Fibroblast of upper back skin (primary cell): ENCODE results near the gene MAP9.
"Not testable (repeated sequence)": the region's sequence is repeated elsewhere in the genome, so short reads cannot be mapped to it uniquely, and the experiment has no call there.

Experiments
- DNase-seq: peaks from one replicate; pipeline ENCODE4 v3.0.0-alpha.2; 2013

Gene MAP9

DNA sequence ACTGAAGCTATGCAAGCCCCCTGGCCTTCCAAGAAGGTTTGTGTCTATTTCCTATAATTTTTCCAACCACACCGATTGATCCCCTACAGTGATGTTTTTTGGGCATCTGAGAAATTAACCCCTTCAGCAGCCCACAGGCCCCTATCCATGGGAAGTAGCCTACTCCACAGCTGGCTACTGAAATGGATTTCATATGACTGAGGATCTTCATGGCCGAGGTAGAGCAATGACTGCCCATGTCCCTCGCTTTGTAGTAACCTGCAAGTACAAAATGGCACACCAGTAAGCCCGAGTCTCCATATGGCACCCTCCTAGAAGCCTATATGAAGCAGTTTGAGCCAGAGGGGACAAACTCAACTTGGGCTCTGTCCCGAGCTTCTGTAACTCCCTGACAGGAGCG lies 36.8 kb downstream of the MAP9 start:
- DNase-seq: no peak

DNA sequence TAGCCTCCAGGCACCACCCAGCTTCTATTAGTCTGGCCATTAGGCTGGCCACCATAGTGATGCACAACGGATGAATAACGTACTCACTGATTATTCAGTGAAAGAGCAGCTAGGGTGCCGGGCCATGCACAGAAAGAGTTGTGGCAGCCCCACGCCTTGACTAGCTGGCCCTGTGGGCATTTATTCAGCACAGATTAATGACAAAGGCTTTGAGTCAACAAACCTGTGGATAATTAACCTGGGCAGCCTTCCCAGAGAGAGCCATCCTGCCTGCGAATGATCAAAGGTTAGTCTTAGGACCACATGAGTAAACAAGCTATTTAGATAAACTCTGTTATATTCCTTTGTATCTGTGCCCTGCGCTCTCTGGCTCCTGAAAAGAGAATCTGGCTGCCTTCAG lies 37.2 kb downstream of the MAP9 start:
- DNase-seq: no peak

DNA sequence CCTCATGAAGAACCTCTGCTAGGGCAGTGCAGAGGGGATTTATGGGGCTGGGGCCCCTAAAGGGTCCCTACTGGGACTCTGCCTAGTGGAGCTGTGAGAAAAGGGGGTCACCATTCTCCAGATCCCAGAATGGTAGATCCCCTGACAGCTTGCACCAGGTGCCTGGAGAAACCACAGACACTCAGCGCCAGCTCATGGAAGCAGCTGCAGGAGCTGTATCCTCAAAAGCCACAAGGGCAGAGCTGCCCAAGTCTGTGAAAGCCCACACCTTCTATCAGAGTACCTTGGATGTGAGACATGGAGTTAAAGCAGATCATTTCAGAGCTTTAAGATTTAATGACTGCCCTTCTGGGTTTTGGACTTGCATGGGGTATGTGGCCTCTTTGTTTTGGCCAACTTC lies 38.6 kb downstream of the MAP9 start:
- DNase-seq: no peak

DNA sequence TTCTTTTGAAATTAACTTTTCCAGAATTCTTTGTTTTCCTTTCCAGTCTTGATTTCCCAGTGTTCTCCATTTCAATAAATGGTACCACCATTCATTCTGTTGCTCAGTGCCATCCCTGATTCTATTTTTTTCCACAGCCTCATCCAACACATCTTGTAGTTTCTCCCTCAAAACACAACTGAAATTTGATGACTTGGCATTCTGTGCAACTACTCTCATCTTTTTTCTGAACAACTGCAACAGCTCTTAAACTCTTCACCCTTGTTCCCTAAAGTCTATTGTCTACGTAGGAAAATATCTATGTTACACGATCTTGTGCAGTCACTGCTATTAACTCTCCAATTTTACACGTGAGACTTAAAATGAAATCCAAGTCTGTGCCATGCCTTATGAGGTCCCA lies 40.5 kb downstream of the MAP9 start:
- no peak for DNase-seq

DNA sequence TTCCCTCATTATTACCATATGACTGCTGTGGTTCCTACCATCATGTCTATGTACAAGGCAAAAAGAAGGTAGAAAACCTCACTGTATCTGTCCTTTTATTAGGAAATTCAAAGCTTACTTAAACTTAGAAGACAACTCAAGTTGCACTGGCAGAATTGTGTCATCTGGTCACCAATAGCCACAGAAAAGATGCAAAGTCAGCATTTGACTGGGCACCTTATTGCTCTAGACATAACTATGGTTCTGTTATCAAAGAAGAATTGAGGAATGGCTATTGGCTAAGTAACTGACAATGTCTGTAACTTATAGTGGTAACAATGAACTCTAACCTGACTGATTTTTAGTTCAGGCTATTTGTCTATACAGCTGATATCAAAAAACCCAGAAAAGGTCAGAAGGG lies 45.3 kb downstream of the MAP9 start:
- DNase-seq: no peak

DNA sequence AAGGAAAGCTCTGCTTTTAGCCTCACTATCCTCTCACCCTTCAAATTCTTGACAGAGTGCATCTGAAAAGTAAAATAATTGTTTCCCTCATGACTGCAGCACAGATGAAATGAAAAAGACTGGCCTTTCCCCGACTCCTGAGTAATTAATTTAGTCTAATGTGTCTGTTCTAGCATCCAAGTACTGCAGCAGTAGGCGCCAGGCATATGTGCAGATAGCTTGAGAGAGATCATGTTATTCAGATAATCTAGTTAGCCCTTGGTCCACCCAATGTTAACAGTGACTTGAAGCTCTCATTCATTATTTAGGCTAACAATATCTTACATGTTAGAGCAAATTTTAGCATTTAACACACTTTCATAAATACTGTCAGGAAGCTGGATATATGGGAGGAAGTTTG lies 54.0 kb downstream of the MAP9 start:
- DNase-seq: no peak

DNA sequence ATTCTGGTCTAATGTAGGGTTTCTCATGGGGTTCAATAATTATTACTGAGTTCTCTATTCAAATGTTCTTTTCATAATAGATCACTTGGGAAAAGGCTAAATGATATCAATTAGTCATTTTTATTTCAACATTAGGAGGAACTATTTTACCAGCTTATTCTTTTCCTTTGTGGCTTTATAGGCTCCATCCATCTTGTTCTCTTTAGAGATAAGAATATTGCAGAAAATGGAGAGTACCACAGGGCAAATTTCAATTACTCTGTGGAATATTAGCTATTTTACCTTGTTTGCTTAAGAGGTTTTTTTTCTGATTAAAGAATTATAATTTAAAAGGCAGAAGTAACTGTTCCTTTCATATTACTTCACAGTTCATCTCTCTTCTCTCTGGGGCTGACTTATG lies 55.8 kb downstream of the MAP9 start:
- DNase-seq: no peak

DNA sequence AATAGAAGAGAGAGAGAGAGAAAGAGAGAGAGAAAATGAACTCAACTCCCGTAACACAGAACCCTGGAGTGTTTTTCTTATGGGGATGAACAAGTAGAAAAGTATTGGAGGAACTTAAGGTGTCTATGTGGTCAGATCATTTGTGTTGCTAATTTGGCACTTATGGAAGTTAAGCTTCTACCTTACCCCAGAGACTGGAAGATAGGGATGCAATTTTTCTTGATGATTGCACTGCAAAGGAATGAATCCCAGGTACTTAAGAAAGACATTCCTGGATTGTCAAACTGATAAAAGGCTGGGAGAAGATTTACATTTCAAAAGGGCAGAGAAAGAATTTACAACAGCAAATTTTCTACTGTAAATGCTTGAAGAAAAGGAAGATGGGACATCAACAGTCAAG lies 57.2 kb downstream of the MAP9 start:
- DNase-seq: no peak

DNA sequence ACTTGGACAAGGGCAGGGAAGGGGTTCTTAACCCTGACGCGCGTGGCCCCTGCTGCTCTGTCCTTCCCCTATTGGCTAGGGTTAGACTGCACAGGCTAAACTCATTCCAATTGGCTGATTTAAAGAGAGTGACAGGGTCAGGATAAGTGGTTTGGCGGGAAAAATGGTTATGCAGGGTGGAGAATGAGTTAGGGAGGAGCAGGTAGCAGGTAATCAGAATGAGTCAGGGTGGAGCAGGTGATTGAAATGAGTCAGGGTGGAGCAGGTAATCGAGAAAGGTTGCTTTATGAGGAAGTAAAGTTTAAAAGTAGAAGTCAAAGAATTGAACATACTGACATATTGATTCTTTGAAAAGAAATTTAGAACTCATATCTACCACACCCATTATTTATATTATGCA lies 64.7 kb downstream of the MAP9 start:
- DNase-seq: not testable (repeated sequence)

DNA sequence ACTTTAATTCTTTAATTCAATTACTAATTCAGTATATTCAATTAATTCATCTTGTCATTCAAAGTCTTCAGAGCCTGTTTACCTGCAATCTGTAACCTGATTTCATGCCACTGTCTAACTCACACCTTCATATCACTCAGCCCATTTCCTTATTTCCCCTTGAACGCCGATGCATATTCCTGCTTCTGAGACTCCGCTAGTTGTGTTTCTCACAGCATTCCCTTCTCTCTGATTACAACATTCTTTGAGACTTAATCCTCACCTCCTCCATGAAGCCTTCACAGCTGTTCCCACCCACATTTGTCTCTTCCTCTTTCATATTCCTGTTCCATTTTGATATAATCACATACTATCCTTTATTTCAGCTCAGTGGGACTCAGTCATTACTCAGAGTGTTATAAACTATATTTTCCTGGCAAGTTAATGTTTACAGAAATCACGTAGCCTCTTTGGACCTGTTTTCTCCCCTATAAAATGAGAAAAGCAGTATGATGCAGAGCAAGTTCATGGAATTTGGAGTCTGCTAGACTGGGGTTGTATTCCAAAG lies 69.0 kb downstream of the MAP9 start:
- DNase-seq: no peak

DNA sequence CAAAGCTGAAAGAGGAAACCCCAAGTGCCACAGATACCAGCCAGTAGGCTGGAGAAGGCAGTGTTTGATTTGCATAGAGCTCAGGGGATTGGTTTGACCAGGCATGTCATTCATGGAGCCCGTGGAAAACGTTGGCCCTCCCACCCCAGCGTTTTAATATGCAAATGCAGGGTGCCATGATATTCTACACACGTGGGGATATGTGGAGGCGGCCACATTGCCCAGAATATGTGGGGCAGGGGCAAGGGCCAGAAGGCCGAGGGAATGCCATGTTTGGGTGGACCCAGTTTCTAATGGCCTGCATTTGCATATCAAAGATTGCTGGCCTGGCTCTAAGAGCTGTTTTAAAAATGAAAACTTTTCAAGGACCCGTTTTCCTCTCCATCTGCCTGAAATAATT lies 71.1 kb downstream of the MAP9 start:
- no peak for DNase-seq

DNA sequence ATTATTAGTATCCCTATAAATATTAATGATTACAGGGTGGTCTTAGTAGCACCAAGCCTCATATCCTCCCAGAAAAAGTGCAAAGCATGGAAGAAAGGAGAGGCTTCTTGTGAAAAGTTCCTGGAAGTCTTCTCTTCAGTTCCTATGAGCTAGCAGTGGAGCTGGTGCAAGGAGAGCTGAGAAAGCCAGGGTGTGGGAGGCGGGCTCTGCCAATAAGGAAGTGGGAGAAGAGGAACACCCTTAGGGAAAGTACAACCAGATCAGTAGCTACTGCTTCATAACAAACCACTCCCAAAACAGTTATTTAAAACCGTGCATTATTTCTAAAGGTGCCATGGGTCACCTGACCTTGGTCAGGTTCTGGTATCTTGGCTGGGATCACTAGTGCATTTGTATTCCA lies 72.4 kb downstream of the MAP9 start:
- DNase-seq: no peak

DNA sequence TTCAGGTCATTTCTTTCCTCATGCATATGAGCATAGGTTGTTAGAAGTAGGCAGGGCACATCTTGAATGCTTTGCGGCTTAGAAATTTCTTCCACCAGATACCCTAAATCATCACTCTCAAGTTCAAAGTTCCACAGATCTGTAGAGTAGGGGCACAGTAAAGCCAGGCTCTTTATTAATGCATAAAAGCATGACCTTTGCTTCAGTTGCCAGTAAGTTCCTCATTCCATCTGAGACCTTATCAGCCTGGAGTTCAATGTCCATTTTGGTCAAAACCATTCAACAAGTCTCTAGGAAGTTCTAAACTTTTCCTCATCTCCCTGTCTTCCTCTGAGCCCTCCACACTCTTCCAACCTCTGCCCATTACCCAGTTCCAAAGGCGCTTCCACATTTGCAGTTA lies 77.7 kb downstream of the MAP9 start:
- DNase-seq: no peak
